NCI-H2196 treated with DMSO at 0.1 percent for 48 hours (cell line): Measurements from ENCODE around the gene CD37.
"Not testable (repeated sequence)": the region's sequence is repeated elsewhere in the genome, so short reads cannot be mapped to it uniquely, and the experiment has no call there.

ENCODE experiments used
- DNase-seq: peaks from one replicate; lab custom pipeline; 2025; ENCODE audit not compliant: unreplicated experiment; lab: John Stamatoyannopoulos, UW

Gene CD37

GRCh38 chr19:49328741-49329140 is 6.5 kb upstream of the CD37 start:
- DNase-seq = no peak

GRCh38 chr19:49331187-49331586 is 4.0 kb upstream of the CD37 start:
- not testable (repeated sequence) for DNase-seq

- no peak for DNase-seq
Measured at GRCh38 chr19:49331616-49332055, 3.6 kb upstream of the CD37 start.

- not testable (repeated sequence) for DNase-seq
Measured at GRCh38 chr19:49332691-49333417, 2.4 kb upstream of the CD37 start.

- no peak for DNase-seq
Measured at GRCh38 chr19:49333418-49333805, 1.8 kb upstream of the CD37 start.

GRCh38 chr19:49333811-49334288 is 1.4 kb upstream of the CD37 start:
- no peak for DNase-seq

- DNase-seq = no peak
Measured at GRCh38 chr19:49335784-49336481, 727 bp downstream of the CD37 start.

- DNase-seq = no peak
Measured at GRCh38 chr19:49336482-49337266, 1.5 kb downstream of the CD37 start.

- no peak for DNase-seq
Measured at GRCh38 chr19:49337267-49338022, 2.2 kb downstream of the CD37 start.

GRCh38 chr19:49338023-49338677 is 2.9 kb downstream of the CD37 start:
- no peak for DNase-seq

GRCh38 chr19:49338691-49339300 is 3.6 kb downstream of the CD37 start:
- peak; percentile 93 for DNase-seq

- DNase-seq = peak; percentile 97
Measured at GRCh38 chr19:49339301-49340068, 4.3 kb downstream of the CD37 start.

GRCh38 chr19:49340069-49340864 is 5.1 kb downstream of the CD37 start:
- peak; percentile 84 for DNase-seq

- DNase-seq = no peak
Measured at GRCh38 chr19:49340865-49341718, 5.9 kb downstream of the CD37 start.

GRCh38 chr19:49342291-49342721 is 7.1 kb downstream of the CD37 start:
- DNase-seq = no peak

- no peak for DNase-seq
Measured at GRCh38 chr19:49343123-49343522, 7.9 kb downstream of the CD37 start.
